ENCODE measurements around the gene COPS8. TPM values are rescaled to one million over a fixed set of nuclear protein-coding genes. Genes with fewer than 3 reads are reported as not detected.

The COPS8 gene
- total RNA-seq, 1 donor from 2014 or later: 76.1 TPM

DNA sequence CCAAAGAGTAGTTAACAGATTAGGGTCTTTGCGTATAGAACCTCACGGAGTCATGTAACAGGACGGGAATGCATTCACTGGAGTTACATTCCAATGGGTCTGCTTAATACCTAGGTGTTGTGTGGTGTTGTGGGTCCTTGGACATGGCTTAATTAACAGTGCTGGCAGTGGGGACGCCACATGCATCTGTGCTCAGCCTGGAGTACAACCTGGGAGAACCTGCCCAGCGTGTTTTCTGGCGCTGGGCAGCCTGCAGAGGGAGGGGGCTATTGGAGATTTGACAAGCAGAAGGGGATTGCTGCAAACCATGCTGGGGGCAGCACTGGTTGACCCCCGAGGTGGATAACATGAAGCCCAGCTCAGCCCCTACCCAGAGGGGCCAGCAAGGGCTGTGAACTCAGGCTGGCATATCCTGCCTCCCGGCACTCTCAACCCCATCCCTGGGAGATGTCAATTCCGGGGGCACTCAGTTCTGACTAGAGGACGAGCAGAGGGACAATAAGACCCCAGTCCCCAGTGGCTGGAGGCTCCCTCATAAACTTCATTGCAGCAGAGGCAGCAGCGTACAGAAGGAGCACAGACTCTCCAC is 29.3 kb upstream of the COPS8 start:
- TF ChIP-seq, protein P1, sequence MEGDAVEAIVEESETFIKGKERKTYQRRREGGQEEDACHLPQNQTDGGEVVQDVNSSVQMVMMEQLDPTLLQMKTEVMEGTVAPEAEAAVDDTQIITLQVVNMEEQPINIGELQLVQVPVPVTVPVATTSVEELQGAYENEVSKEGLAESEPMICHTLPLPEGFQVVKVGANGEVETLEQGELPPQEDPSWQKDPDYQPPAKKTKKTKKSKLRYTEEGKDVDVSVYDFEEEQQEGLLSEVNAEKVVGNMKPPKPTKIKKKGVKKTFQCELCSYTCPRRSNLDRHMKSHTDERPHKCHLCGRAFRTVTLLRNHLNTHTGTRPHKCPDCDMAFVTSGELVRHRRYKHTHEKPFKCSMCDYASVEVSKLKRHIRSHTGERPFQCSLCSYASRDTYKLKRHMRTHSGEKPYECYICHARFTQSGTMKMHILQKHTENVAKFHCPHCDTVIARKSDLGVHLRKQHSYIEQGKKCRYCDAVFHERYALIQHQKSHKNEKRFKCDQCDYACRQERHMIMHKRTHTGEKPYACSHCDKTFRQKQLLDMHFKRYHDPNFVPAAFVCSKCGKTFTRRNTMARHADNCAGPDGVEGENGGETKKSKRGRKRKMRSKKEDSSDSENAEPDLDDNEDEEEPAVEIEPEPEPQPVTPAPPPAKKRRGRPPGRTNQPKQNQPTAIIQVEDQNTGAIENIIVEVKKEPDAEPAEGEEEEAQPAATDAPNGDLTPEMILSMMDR (IDR thresholded peaks at IDR 0.05; ENCODE audit: insufficient read depth, low read depth, low read length): no peak
- no peak for TF ChIP-seq EZH2 (IDR thresholded peaks at IDR 0.05; ENCODE audit: insufficient read depth, low read length)
- Mint-ChIP-seq H3K4me1 (ENCODE audit: low read depth, unreplicated experiment) (peaks cover 11% of the 10 kb centered on the region), H3K27ac (ENCODE audit: unreplicated experiment) (peak overlapping the region; percentile 29), H3K27me3 (ENCODE audit: low read depth, unreplicated experiment) (peaks cover 12% of the 10 kb centered on the region), H3K4me3 (ENCODE audit: unreplicated experiment) (no peak overlapping the region), H3K9me3 (ENCODE audit: unreplicated experiment) (peaks cover 3% of the 10 kb centered on the region), H3K36me3 (ENCODE audit: low read depth, unreplicated experiment) (no peaks in the 10 kb centered on the region)
- H3K9me3 ChIP-seq (ENCODE audit: insufficient read depth, low read depth, low read length): no peaks in the 10 kb centered on the region
- no peaks in the 10 kb centered on the region for H4K20me1 ChIP-seq (ENCODE audit: insufficient read depth, low read length)
- no peak overlapping the region for H2AFZ ChIP-seq (ENCODE audit: low read depth, low read length)
- H3K27ac ChIP-seq (ENCODE audit: low read depth, low read length): no peak overlapping the region
- no peak overlapping the region for H3K4me2 ChIP-seq (ENCODE audit: low read length)
- no peak for FAIRE-seq
- H3K4me1 ChIP-seq (ENCODE audit: insufficient read depth, low read length): peaks cover 8% of the 10 kb centered on the region
- H3K4me3 ChIP-seq (ENCODE audit: insufficient read depth, low read depth, low read length): no peak overlapping the region
- H3K79me2 ChIP-seq (ENCODE audit: insufficient read depth, low read length): no peaks in the 10 kb centered on the region
- H3K36me3 ChIP-seq (ENCODE audit: insufficient read depth, low read length): no peaks in the 10 kb centered on the region
- H3K27me3 ChIP-seq (ENCODE audit: insufficient read depth, low read length): no peaks in the 10 kb centered on the region
- no peak for DNase-seq (ENCODE audit: low read depth)
- no peak overlapping the region for H3K9ac ChIP-seq (ENCODE audit: low read length)

GRCh38 chr2:237057107-237057506 is 28.6 kb upstream of the COPS8 start:
- Histone ChIP-seq H3K9me3 (ENCODE audit: insufficient read depth, low read depth, low read length) (no peaks in the 10 kb centered on the region), H2AFZ (ENCODE audit: low read depth, low read length) (no peak overlapping the region), H3K36me3 (ENCODE audit: insufficient read depth, low read length) (no peaks in the 10 kb centered on the region), H3K4me1 (ENCODE audit: insufficient read depth, low read length) (peaks cover 8% of the 10 kb centered on the region), H3K9ac (ENCODE audit: low read length) (no peak overlapping the region), H3K27me3 (ENCODE audit: insufficient read depth, low read length) (no peaks in the 10 kb centered on the region), H3K4me2 (ENCODE audit: low read length) (no peak overlapping the region), H3K79me2 (ENCODE audit: insufficient read depth, low read length) (no peaks in the 10 kb centered on the region), H3K4me3 (ENCODE audit: insufficient read depth, low read depth, low read length) (no peak overlapping the region), H3K27ac (ENCODE audit: low read depth, low read length) (no peak overlapping the region), H4K20me1 (ENCODE audit: insufficient read depth, low read length) (no peaks in the 10 kb centered on the region)
- Mint-ChIP-seq H3K36me3 (ENCODE audit: low read depth, unreplicated experiment) (no peaks in the 10 kb centered on the region), H3K4me1 (ENCODE audit: low read depth, unreplicated experiment) (peaks cover 11% of the 10 kb centered on the region), H3K4me3 (ENCODE audit: unreplicated experiment) (no peak overlapping the region), H3K9me3 (ENCODE audit: unreplicated experiment) (no peaks in the 10 kb centered on the region), H3K27ac (ENCODE audit: unreplicated experiment) (no peak overlapping the region), H3K27me3 (ENCODE audit: low read depth, unreplicated experiment) (peaks cover 16% of the 10 kb centered on the region)
- TF ChIP-seq, protein P1 (IDR thresholded peaks at IDR 0.05; ENCODE audit: insufficient read depth, low read depth, low read length): no peak
- no peak for TF ChIP-seq EZH2 (IDR thresholded peaks at IDR 0.05; ENCODE audit: insufficient read depth, low read length)
- DNase-seq (ENCODE audit: low read depth) (no peak), FAIRE-seq (no peak)

GRCh38 chr2:237057893-237058300 is 27.8 kb upstream of the COPS8 start:
- Histone ChIP-seq H4K20me1 (ENCODE audit: insufficient read depth, low read length) (no peaks in the 10 kb centered on the region), H3K79me2 (ENCODE audit: insufficient read depth, low read length) (no peaks in the 10 kb centered on the region), H3K4me2 (ENCODE audit: low read length) (no peak overlapping the region), H3K9me3 (ENCODE audit: insufficient read depth, low read depth, low read length) (no peaks in the 10 kb centered on the region), H3K4me3 (ENCODE audit: insufficient read depth, low read depth, low read length) (no peak overlapping the region), H3K36me3 (ENCODE audit: insufficient read depth, low read length) (no peaks in the 10 kb centered on the region), H3K27ac (ENCODE audit: low read depth, low read length) (no peak overlapping the region), H2AFZ (ENCODE audit: low read depth, low read length) (no peak overlapping the region), H3K27me3 (ENCODE audit: insufficient read depth, low read length) (no peaks in the 10 kb centered on the region), H3K9ac (ENCODE audit: low read length) (no peak overlapping the region), H3K4me1 (ENCODE audit: insufficient read depth, low read length) (peaks cover 14% of the 10 kb centered on the region)
- Mint-ChIP-seq H3K27me3 (ENCODE audit: low read depth, unreplicated experiment) (peaks cover 16% of the 10 kb centered on the region), H3K27ac (ENCODE audit: unreplicated experiment) (no peak overlapping the region), H3K4me1 (ENCODE audit: low read depth, unreplicated experiment) (peaks cover 11% of the 10 kb centered on the region), H3K36me3 (ENCODE audit: low read depth, unreplicated experiment) (no peaks in the 10 kb centered on the region), H3K9me3 (ENCODE audit: unreplicated experiment) (no peaks in the 10 kb centered on the region), H3K4me3 (ENCODE audit: unreplicated experiment) (no peak overlapping the region)
- TF ChIP-seq EZH2 (IDR thresholded peaks at IDR 0.05; ENCODE audit: insufficient read depth, low read length): no peak
- TF ChIP-seq, protein P1 (IDR thresholded peaks at IDR 0.05; ENCODE audit: insufficient read depth, low read depth, low read length): no peak
- DNase-seq (ENCODE audit: low read depth) (no peak), FAIRE-seq (no peak)
